ENCODE measurements around the gene CDKAL1. TPM values are rescaled to one million over a fixed set of nuclear protein-coding genes. Genes with fewer than 3 reads are reported as not detected.

The CDKAL1 gene
- total and polyA plus RNA-seq, 2 of the 8 experiments (the other 6 are each of a cell fraction or from before 2014, with no cell fraction given), result 8.4 to 24.6 TPM

- WGBS, 2 experiments (ENCODE audit: extremely low coverage in 1 of 2, insufficient coverage in 1 of 2, insufficient read length in 1 of 2, insufficient replicate concordance in 2 of 2, low coverage in 1 of 2, low lambda C conversion rate in 2 of 2, missing lambda C conversion rate in 1 of 2), result 100% methylated on average over 2 of the region's 2 CpGs; no CpG with 5 or more reads in 1 of the 2 experiments
- no peak overlapping the region for H3K27ac ChIP-seq (ENCODE audit: low read depth, low read length)
- H3K79me1 ChIP-seq (ENCODE audit: low read depth, low read length), result no peaks in the 10 kb centered on the region
- DNase-seq (ENCODE audit: low read depth in 1 of 2, low spot score in 2 of 2) (no peak), FAIRE-seq (no peak)
- ChIA-PET CTCF (ENCODE audit: partially characterized antibody) (no interaction called here), POLR2A (ENCODE audit: partially characterized antibody) (no interaction called here)
- H3K4ac ChIP-seq (replicated peaks; ENCODE audit: insufficient read length, low read depth, low read length), result no peak overlapping the region
- H3K23me2 ChIP-seq (ENCODE audit: low read depth, low read length), result no peaks in the 10 kb centered on the region
- no peak overlapping the region for H3K14ac ChIP-seq (ENCODE audit: insufficient read length)
- H3K56ac ChIP-seq (replicated peaks; ENCODE audit: insufficient read length, low read depth, low read length), result no peak overlapping the region
- no peak overlapping the region for H4K5ac ChIP-seq (ENCODE audit: insufficient read length, low read depth, low read length)
- no peak overlapping the region for H2BK5ac ChIP-seq (ENCODE audit: low read depth, low read length)
- no peak overlapping the region for H4K8ac ChIP-seq (ENCODE audit: extremely low read depth, insufficient read depth, low read length)
- no peak overlapping the region for H3K18ac ChIP-seq (ENCODE audit: extremely low read depth, low read length)
- no peak overlapping the region for H2BK12ac ChIP-seq (ENCODE audit: low read depth, low read length)
- H4K20me1 ChIP-seq (replicated peaks in 1 of 2; ENCODE audit: control insufficient read depth in 1 of 2, insufficient read depth in 2 of 2, low read length in 2 of 2), result no peaks in the 10 kb centered on the region
- H3K4me3 ChIP-seq (ENCODE audit: extremely low read depth in 1 of 4, insufficient read depth in 2 of 4, low read depth in 3 of 4, low read length in 4 of 4), result no peak overlapping the region
- no peak overlapping the region for H3K23ac ChIP-seq (ENCODE audit: insufficient read length)
- no peak overlapping the region for H2AFZ ChIP-seq (ENCODE audit: low read length)
- no peak overlapping the region for H2BK15ac ChIP-seq (ENCODE audit: low read length)
- H3K4me1 ChIP-seq (replicated peaks in 1 of 4; ENCODE audit: control insufficient read depth in 3 of 4, insufficient read depth in 4 of 4, low read length in 3 of 4), result peaks cover 0 to 6% (median 3%) of the 10 kb centered on the region in 4 experiments; a peak in 3 of 7 replicates
- no peaks in the 10 kb centered on the region for H3K79me2 ChIP-seq (ENCODE audit: control insufficient read depth in 1 of 2, insufficient read depth in 2 of 2, low read length in 2 of 2)
- no peak overlapping the region for H3K9ac ChIP-seq (replicated peaks in 1 of 4; ENCODE audit: extremely low read depth in 1 of 4, low read depth in 3 of 4, low read length in 3 of 4)
- H3K9me3 ChIP-seq (ENCODE audit: insufficient read depth in 2 of 2, low read depth in 1 of 2, low read length in 1 of 2), result no peaks in the 10 kb centered on the region
- H2BK120ac ChIP-seq (replicated peaks; ENCODE audit: low read depth, low read length), result no peak overlapping the region
- no peak overlapping the region for H2BK20ac ChIP-seq (ENCODE audit: low read length)
- H4K91ac ChIP-seq (replicated peaks; ENCODE audit: insufficient read length, low read length), result no peak overlapping the region
- no peak overlapping the region for H3K4me2 ChIP-seq (ENCODE audit: insufficient read depth in 1 of 2, low read depth in 2 of 2, low read length in 2 of 2)
- no peak overlapping the region for H2AK5ac ChIP-seq (ENCODE audit: low read depth, low read length)
- no peaks in the 10 kb centered on the region for H3K27me3 ChIP-seq (replicated peaks in 1 of 4; ENCODE audit: control insufficient read depth in 3 of 4, extremely low read depth in 1 of 4, insufficient read depth in 3 of 4, low read length in 3 of 4)
- H3K36me3 ChIP-seq (ENCODE audit: control insufficient read depth in 2 of 4, insufficient read depth in 4 of 4, low read length in 3 of 4), result no peaks in the 10 kb centered on the region
- TF ChIP-seq YY1 (IDR thresholded peaks at IDR 0.05; ENCODE audit: low read depth, low read length) (no peak), SUZ12 (IDR thresholded peaks at IDR 0.05; ENCODE audit: low read length) (no peak), SRF (IDR thresholded peaks at IDR 0.05; ENCODE audit: low read depth, low read length) (no peak), ATF3 (IDR thresholded peaks at IDR 0.05; ENCODE audit: insufficient read depth, low read depth, low read length) (no peak), HDAC2 (IDR thresholded peaks at IDR 0.05; ENCODE audit: borderline replicate concordance in 1 of 2, low read depth in 2 of 2, low read length in 2 of 2) (no peak), CHD1 (IDR thresholded peaks at IDR 0.05; ENCODE audit: low read depth, low read length) (no peak)
Measured at GRCh38 chr6:21000331-21000801, 466.1 kb downstream of the CDKAL1 start.

Data from H1 (cell line).